NCI-H2227 (cell line): ENCODE measurements around the gene UNKL.

ENCODE experiments used
- DNase-seq: peaks from one replicate; lab custom pipeline; 2025; ENCODE audit not compliant: unreplicated experiment; lab: John Stamatoyannopoulos, UW

UNKL gene

DNA sequence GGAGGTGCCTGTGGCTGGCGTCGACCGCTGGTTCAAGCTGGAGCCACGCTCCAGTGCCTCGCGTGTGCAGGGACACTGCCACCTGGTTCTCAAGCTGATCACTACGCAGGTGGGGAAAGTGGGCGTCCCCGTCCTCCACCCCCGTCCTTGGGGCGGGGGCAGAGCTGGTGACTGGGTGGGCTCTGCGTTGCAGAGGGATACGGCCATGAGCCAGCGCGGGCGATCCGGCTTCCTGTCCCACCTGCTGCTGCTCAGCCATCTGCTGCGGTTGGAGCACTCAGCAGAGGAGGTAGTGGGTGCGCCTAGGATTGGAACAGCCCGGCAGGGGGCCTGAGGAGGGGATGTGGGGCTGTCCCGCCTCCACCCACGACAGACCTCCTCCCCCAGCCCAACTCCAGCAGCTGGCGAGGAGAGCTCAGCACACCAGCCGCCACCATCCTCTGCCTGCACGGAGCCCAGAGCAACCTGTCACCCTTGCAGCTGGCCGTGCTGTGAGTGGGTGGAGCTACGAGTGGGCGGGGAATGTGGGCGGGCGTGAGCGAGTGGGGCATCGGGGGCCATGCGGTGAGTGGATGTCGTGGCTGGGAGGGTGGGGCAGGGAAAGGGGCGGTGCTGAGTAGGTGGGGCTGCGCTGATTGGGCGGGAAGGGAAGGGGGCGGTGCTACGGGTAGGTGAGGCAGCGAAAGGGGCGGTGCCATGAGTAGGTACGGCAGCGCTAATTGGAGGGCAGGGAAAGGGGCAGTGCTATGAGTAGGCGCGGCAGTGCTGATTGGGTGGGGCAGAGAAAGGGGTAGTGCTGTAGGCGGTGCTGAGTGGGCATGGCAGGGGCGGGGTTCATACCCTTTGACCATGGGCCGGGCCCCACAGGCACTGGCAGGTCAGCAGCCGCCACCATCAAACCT lies 71.7 kb downstream of the UNKL start:
- DNase-seq, result peak; percentile 98

DNA sequence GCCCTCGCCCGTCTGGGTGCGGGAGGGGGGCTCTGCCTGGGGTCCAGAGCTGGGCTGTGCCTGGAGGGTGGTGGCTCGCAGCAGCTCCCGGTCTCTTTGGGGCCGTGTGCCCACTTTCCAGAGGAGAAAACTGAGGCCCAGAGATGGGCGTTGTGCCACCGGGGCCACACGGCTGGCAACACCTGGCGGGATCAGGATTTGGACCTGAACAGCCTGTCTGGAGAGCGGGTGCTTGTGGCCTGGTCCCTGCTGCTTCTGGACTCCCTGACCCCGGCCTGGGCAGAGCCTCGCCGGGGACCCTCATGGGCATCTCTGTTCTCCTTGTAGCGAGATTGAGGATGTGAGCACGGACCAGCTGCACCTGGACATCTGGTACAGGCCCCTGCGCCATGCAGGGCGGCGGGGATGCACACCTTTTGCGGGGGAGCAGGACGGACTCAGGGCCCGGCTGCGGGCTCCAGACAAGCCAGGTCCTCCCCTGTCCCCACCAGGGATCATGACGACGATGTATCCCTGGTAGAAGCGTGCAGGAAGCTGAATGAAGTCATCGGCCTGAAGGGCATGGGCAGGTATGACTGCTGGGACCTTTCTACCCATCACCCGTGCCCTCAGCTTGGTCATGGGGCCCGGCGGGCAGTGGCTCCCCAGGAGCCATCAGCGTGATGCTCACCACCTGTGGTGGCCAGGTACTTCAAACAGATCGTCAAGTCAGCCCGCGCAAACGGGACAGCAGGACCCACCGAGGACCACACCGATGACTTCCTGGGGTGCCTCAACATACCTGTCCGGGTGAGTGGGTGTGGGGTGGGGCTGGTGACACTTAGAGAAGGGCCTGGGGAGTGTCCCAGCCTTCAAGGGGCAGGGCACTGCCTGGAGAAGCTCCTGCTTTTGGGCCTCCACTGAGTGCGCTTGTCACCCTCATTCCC lies 72.7 kb downstream of the UNKL start:
- DNase-seq, result no peak

DNA sequence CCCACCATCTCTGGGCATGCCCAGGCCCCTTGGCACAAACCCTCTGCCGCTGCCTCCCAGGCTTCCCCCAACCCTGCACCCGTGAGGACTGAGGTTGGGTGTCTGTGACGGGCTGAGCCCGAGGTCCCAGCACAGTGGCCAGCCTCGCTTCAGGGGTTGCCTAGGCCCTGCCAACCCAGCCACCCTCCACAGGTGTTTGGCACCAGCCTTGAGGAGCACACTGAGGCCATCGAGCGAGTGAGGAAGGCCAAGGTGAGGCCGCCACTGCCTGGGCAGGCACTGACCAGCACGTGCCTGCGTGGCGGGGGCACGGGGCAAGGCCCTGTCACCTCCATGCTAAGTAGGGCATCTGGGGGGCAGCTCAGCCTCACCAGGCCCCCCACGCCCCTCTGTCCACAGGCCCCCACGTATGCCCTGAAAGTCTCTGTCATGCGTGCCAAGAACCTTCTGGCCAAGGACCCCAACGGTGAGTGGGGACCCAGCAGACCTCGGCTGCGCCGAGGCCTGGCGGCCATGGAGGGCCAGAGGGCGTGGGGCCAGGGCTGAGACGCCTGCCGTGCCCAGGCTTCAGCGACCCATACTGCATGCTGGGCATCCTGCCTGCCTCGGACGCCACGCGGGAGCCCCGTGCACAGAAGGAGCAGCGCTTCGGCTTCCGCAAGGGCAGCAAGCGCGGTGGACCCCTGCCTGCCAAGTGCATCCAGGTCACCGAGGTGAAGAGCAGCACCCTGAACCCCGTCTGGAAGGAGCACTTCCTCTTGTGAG lies 73.6 kb downstream of the UNKL start:
- DNase-seq, result no peak

DNA sequence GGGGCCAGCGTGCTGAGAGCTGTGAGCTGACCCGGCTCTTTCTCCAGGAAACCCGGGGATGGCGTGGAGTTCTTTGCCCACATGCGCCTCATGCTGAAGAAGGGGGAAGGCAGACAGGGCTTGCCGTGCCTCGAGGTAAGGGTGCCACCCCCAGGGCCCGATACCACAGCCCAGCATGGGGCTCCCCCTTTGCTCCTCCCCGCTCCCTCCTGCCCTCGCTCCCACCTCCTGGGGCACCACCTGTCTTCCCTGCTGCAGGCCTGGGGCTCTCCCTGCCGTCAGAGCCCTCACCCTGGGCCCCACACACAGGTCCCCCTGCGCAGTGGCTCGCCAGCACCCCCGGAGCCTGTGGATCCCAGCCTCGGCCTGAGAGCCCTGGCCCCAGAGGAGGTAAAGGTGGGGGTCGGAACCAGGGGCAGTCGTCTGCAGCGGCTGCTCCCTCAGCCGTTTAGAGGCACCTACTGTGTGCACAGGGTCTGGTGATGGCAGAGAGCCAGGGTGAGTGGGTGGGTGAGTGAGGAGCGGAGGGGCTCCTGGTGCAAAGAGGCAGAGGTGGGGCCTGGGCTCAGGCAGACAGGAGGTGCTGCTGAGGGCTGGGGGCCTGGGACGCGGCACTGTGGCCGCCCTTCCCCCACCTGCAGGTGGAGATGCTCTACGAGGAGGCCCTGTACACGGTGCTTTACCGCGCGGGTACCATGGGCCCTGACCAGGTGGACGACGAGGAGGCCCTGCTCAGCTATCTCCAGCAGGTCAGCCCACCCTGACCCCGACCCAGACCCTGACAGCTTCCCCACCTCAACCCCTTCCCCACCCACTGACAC lies 75.4 kb downstream of the UNKL start:
- DNase-seq, result no peak

DNA sequence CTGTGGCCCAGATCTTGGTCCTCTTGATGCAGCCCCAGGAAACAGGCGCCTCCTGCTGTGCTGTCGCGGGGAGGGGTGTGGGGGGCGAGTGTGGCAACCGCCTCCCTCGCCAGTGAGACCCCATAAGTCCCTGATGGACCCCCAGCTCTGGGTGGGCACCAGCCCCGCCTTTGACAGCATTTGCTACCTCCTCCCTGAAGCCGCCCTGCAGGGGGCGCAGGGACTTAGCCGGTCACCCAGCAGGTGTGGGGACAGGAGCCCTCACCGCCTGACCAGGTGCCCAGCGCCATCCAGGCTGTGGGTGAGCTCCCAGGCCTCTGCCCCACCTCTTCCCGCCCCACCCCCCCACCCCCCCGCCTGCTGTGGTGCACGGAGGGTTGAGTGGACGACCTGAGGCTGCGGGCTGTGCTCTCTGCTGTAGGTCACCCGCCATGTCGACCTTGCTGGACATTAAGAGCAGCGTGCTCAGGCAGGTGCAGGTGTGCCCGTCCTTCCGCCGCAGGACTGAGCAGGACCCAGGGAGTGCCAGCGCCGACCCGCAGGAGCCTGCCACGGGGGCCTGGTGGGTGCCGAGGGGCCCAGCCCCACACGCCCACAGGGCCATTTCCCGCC lies 76.3 kb downstream of the UNKL start:
- DNase-seq, result peak; percentile 40

DNA sequence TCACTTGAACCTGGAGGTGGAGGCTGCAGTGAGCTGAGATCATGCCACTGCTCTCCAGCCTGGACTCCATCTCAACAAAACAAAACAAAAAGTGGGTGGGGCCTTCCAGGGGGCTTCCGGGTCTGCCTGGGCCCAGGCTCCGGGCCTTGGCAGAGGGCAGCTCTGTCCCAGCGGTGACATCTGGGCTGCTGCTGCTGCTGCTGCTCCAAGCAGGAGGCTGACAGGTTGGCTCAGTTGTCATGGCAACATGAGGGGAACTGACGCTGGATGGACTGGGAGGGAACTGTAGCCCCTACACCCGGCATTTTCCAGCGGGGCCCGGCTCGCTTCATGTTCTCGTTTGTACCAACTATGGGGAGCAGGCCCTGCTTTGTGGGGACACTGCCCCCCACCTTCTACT lies 77.0 kb downstream of the UNKL start:
- peak; percentile 85 for DNase-seq

DNA sequence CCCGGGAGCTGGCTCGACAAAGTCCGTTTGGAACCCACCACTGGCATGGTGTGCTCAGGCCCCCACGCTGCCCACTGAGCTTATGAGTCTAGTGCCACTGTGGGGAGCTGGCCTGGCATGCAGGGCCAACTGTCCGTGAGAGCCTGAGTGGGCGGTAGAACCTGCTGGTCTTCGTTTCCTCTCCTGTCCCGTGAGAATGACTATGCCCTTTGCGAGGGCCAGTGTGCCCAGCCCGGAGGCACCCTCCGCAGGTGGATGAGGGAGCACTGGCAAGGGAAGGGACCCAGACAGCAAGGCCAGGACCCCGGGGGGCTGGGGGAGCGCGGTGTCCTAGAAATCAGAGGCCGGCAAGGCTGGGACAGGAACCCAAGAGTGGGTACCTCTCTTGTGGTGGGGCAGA lies 77.9 kb downstream of the UNKL start:
- DNase-seq, result no peak

DNA sequence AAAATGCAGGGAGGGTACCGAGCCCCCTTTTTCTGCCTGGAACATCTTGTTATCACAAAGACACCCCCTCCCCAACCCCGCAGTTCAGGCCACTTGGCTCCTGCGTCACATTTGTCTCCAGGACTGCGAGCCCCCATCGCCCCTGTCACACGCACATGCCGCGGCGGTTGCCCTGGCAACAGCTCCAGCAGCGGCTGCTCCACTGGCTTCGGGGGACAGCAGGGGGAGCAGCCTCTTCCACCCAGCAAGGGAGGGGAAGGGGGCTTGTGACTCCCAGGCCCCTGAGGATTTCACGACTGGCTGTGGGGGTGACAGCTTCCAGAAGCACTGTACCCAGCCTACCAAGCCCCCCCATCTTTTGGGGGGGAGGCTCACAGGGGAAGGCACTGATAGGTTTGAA lies 78.5 kb downstream of the UNKL start:
- peak; percentile 75 for DNase-seq

DNA sequence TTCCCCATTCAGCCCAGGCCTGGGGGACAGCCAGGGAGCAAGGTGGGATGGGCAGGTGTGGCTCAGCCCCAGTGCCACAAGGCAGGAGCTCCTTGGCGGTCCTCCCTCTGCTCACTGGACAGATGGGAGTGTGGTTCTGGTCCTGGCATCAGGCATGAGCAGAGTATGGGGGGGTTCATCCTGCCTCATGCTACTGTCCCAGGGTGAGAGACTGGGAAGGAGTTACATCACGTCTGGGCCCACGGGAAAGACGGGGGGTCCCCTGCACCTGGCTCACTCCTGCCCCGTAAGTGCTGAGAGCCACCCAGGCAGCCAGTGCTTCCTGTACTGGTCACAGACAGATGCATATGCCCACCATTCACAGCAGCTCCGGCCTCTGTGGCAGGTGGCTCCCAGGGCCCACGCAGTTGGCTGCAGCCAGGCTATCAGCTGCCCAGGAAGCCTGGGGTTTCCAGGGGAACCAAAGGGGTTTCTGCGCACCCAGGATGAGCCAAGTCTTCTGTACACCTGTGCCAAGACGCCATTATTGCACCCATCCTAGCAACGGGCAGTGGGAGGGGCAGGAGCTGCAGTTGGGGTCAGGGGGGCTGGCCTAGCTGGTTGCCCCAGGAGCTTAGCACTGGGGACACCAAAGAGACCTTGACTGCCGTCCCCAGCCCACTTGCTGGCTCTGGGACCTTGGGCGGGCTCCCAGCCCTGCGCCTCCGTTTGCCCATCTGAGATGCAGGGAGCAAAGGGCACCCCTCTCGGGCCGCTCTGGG lies 79.1 kb downstream of the UNKL start:
- no peak for DNase-seq

DNA sequence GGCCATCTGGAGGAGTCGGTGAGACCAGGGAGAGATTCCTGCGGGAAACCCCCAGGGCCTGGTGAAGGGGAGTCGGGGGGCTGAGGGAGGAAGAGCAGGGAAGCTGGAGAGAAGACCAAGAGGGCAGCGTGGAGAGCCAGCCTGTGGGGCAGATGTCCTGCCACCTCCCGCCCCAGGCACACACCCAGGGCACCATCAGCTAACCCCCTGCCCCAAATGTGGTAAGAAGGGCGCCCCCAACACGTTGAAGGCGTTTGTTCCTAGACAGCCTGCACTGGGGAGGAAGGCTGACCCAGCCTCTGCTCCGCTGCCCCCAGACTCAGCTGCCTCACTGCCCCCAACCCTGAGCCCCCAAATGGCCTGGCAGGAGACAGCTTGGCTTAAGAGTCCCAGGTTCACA lies 79.8 kb downstream of the UNKL start:
- no peak for DNase-seq

DNA sequence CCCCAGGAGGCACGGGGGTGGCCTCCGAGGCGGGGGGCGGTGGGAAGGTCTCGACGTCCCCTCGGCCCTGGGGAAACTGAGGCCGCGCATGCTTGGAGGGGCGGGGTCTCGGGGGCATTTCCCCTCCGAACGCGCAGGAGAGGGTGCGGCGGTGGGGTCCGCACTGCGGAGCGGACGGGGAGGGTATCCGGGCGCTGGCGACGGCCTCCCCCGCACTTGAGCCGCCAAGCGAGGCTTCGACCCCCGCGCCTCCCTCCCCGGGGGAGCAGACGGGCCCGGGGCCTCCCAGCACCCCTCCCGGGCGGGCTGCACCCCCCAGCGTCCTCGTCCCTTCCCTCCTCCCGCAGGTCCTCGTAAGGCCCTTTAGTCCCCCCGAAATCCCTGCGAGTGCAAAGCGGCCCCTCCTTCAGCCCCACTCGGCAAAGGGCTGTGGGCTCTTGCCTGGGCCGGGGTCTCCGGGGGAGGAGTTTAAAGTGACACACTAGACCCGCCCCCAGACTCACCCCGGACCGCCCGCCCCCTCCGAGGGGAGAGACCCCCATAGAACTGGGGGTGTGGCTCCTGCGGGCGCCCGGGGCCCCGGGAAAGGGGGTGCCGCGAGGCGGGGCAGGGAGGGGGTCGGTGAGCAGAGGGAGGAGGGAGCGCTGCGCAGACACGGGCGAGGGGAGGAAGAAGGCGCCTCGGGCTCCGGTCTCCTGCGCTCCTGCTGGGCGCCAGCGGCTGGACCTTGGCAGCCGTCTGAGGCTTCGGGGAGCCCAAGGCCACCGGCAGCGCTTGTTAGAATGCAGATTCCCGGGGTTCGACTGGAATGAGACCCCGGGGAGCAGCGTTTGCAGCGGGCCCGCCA lies 80.4 kb downstream of the UNKL start:
- no peak for DNase-seq

DNA sequence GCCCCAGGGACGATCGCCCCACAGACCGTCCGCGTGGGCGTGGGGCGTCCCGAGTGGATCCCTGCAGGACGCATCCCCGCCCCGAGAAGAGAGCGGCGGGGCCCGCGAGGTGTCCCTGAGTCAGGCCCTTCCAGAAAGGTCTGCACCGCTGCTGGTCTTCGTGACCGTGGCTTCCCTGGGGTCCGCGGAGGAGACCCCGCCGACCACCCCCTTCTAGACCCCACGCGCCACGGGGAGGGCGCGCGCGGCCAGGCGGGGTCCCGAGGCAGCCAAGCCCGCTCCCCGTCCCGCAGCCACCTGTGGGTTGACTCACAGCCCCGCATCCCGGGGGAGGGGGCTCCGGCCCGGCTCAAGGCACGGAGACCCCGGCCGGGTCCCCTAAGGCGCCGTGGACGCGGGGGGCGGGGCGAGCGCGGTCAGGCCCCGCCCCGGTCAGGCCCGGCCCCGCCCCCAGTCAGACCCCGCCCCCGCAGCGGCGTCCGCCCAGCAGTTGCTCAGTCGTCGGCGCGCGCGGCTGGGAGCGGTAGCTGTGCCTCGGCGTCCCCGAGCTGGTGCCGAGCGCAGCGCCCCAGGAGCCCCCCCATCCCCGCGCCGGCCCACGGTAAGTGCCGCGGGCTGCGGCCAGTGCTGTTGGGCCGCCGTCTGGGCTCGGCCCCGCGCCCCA lies 81.2 kb downstream of the UNKL start, which contains the start of gene BAIAP3:
BAIAP3 (plus strand) TSS at position 497 of the 664 bp plus-strand sequence. CDS start 4,905 bp downstream, outside the sequence.
- peak; percentile 40 for DNase-seq

DNA sequence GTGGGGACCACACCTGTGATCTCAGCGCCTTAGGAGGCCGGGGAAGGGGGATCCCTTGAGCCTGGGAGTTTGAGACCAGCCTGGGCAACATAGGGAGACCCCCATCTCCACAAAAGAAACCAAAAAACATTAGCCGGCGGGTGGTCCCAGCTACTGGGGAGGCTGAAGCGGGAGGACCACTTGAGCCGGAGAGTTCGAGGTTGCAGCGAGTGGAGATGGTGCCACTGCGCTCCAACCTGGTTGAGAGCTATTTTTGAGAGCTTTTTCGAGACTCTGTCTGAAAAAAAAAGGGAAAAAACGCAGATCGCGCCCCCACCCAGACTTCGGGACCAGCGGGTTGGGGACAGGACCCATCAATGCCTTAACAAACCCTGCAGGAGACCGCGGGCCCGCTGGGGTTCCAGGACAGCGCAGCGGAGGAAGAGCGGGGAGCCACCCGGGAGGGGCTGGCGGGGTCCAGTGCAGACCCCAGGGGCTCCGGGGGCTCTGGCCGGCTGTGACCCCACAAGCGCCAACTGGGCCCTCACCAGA lies 81.8 kb downstream of the UNKL start:
- no peak for DNase-seq

DNA sequence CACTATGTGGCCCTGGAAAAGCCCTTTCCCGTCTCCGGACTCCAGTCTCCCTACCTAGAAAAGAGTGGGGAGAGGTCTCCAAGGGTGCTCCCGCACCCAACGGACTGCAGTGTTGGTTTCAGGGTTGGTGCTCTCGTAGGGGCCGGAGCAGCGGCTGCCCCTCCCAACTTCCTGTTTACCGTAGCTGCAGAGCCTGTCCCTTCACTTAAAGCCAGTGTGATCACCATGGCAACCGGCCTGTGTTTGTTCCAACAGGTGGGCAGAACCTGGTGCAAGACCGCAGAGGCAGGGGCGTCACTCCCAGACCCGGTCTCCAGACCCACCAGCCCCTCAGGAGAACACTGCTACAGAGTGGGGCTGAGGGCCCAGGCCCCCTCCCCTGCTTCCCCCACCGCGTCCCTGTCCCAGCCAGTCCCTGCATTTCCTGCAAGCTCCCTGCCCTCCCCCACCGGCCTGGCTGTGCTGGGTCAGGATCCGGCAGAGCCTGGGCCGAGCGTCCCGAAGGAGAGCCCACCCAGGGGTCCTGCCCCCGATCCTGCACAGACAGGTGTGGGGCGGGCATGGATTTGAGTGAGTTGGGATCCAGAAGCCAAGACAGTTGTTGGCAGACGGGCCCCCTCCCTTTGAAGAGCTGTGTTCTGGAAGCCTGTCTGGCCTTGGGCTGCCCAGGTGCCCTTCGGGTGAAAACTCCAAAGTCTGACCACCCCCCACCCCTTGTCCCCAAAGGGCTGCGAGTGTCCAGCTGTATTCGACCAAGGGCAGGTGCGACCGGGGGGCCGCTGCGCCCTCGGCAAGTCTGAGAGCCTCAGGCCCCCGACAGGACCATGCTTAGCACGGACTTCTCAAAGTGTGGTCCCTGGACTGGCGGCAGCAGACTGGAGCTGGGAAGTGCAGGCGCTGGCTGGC lies 82.5 kb downstream of the UNKL start:
- peak; percentile 89 for DNase-seq

DNA sequence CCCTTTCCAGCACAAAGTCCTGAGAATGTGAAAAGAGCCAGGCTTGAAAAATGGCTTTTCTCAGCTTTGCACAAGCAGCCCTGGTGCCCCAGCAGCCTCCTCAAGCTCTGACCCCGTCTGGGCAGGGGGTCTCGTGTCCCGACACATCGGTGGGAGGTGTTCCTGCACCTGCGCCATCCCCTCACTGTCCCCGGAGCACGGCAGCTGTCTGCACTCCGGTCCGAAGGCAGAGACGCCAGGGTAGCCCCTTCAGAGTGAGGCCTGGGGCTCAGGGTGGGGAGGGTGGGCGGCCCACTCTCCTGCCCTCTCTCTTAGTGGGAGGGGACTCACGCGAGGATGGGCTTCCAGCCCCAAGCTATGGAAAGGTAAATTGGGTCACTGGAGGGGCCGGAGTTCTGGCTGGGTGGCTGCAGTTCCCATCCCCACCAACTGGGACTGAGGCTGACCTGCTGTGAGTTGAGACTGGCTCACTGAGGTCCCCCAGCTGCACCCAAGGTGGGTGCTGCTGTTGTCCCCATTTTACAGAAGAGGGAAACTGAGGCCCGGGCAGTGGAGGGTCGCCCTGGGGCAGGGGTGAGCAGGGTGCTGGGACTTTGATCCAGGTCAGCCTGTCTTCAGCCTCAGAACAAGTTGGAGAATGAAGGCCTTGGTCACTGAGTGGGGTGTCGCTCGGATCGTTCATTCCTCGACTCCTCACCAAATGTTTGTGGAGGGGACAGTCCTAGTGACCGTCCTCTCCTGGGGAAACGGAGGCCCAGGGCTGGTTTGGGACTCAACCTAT lies 83.4 kb downstream of the UNKL start:
- no peak for DNase-seq
